Bronchial epithelial cell (primary cell): ENCODE measurements around the gene OR6C74. TPM values are rescaled to one million over a fixed set of nuclear protein-coding genes. Genes with fewer than 3 reads are reported as not detected.

Source experiments
- DNase-seq: peaks from one replicate; pipeline ENCODE4 v3.0.0-alpha.2; 2010; ENCODE audit warnings: low read depth
- FAIRE-seq: peaks from 2 replicates; lab custom pipeline; 2011; peaks lifted over from hg19 to GRCh38; lab: Jason Lieb, UNC
- H3K27me3 ChIP-seq: 2 replicates; pipeline ENCODE4 v1.5.1; 2011; ENCODE audit warnings: low read length; ENCODE audit not compliant: control insufficient read depth, insufficient read depth
- H3K36me3 ChIP-seq: 2 replicates; pipeline ENCODE4 v1.5.1; 2011; ENCODE audit warnings: low read length; ENCODE audit not compliant: control insufficient read depth, insufficient read depth
- H3K4me3 ChIP-seq: 2 replicates; pipeline ENCODE4 v1.5.1; 2011; ENCODE audit warnings: mild to moderate bottlenecking, low read depth, low read length, control low read depth
- CTCF ChIP-seq: IDR thresholded peaks from 2 replicates; pipeline ENCODE4 v1.5.1; 2011; ENCODE audit warnings: mild to moderate bottlenecking, moderate library complexity, low read length, control low read depth, inconsistent platforms; ENCODE audit not compliant: insufficient read depth, severe bottlenecking
- total RNA-seq: library from RNA; depleted of rRNA; stranded (reverse); fragments of >200 nt; gene quantifications from 2 replicates; pipeline ENCODE4 v1.2.1, GENCODE V29; 2014

OR6C74 gene
- total RNA-seq: not detected in 2 replicates

GRCh38 chr12:55244309-55244708, at the start of gene OR6C74:
OR6C74 (plus strand) TSS chr12:55244609; CDS start chr12:55247288, 2,679 bp downstream.
- FAIRE-seq (no peak), DNase-seq (no peak)
- Histone ChIP-seq H3K27me3 (no peaks in the 10 kb centered on the region), H3K4me3 (no peak within 1 kb of the TSS), H3K36me3 (no peaks in the 10 kb centered on the region)
- no peak for TF ChIP-seq CTCF

GRCh38 chr12:55220725-55221124, 23.7 kb upstream of the OR6C74 start, which contains the start of gene OR10A7:
OR10A7 (plus strand) TSS chr12:55221025; CDS start chr12:55221025, 0 bp downstream.
- FAIRE-seq (no peak), DNase-seq (no peak)
- no peaks in the 10 kb centered on the region for H3K27me3 ChIP-seq
- H3K36me3 ChIP-seq: no peaks in the 10 kb centered on the region
- TF ChIP-seq CTCF: no peak
- no peak within 1 kb of the TSS for H3K4me3 ChIP-seq

DNA sequence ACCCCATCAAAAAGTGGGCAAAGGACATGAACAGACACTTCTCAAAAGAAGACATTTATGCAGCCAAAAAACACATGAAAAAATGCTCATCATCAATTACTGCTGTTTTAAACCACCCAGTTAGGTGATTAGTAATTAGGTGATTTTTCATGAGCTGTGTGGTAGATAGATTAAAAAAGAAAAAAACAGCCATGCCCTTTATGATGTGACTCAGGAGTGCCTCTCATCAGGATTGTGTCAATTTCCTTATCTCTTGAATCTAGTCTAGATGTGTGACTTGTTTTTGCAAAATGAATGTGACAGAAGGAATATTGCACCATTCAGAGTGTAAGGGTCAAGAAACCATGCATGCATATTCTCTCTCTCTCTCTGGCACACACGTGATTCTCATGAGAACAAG, 17.9 kb upstream of the OR6C74 start:
- no peak for TF ChIP-seq CTCF
- no peak overlapping the region for H3K4me3 ChIP-seq
- H3K27me3 ChIP-seq: no peaks in the 10 kb centered on the region
- H3K36me3 ChIP-seq: no peaks in the 10 kb centered on the region
- peak; percentile 0 for DNase-seq
- FAIRE-seq: no peak

GRCh38 chr12:55227643-55228042, 16.8 kb upstream of the OR6C74 start:
- no peaks in the 10 kb centered on the region for H3K36me3 ChIP-seq
- no peak for TF ChIP-seq CTCF
- FAIRE-seq (no peak), DNase-seq (peak; percentile 31)
- H3K4me3 ChIP-seq: no peak overlapping the region
- H3K27me3 ChIP-seq: no peaks in the 10 kb centered on the region

DNA sequence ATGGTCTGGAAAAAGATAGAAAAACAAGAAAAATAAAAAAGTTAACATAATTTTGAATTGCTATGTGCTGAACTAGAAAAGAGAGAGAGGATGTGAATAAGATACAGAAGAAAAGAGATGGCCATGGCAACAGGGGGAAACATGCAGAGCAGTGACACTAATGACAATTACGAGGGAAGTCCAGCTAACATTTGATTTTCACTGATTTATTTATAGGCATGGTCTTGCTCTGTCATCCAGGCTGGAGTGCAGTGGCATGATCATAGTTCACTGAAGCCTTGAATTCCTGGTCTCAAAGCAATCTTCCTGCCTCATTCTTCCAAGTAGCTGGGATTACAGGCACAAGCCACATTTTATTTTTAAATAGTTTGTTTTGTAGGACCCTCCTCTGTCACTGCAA, 1.8 kb downstream of the OR6C74 start:
- no peak overlapping the region for H3K4me3 ChIP-seq
- FAIRE-seq: no peak
- no peaks in the 10 kb centered on the region for H3K36me3 ChIP-seq
- H3K27me3 ChIP-seq: no peaks in the 10 kb centered on the region
- TF ChIP-seq CTCF: no peak
- DNase-seq: no peak

- FAIRE-seq: no peak
- no peaks in the 10 kb centered on the region for H3K27me3 ChIP-seq
- no peak for TF ChIP-seq CTCF
- no peaks in the 10 kb centered on the region for H3K36me3 ChIP-seq
- DNase-seq: peak; percentile 1
- H3K4me3 ChIP-seq: no peak overlapping the region
These were observed 6.5 kb downstream of the OR6C74 start for GRCh38 chr12:55250944-55251343.
